Cardiac fibroblast (primary cell): ENCODE measurements around the gene PTGES2.

Experiments used
- DNase-seq, 2 donors: peaks; one replicate each; pipeline versions ENCODE4 v3.0.0 to v3.0.0-alpha.2; 2010; ENCODE audit warnings: low read depth in 2 of 2
- H3K4me3 ChIP-seq, 2 donors: replicated peaks in 1 of 2; 1 replicate in 1 of 2; 2 replicates in 1 of 2; pipeline ENCODE4 v1.5.1; 2011; ENCODE audit warnings: low read depth in 2 of 2, low read length in 2 of 2, mild to moderate bottlenecking in 2 of 2, moderate library complexity in 1 of 2
- CTCF ChIP-seq: IDR thresholded peaks from one replicate; pipeline ENCODE4 v1.5.1; 2011; ENCODE audit warnings: low read depth, mild to moderate bottlenecking, low read length, inconsistent platforms

Gene PTGES2

GRCh38 chr9:128161215-128161902, 33.8 kb upstream of the PTGES2 start:
- peak overlapping the region in 1 of 2 donors; percentile 81 for H3K4me3 ChIP-seq
- TF ChIP-seq CTCF: no peak
- DNase-seq: peak in 1 of 2 donors; percentile 6

DNA sequence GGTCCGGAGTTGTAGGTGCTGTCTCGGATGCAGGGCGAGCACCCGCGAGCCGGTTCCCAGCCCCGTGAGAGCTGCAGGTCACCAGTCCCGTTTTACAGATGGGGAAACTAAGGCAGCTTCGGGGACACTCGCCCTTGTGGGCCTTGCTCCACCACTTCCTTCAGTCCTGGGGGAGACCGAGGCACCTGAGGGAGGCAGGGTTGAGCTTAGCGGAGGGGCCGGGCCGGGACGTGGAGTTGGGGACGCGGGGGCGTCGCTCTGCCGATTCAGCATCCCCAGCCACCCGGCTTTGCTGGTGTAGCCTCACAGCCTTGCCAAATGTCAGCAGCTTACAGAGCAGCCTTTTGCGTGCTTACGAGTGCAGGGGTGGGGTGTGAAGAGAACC, 33.1 kb upstream of the PTGES2 start:
- TF ChIP-seq CTCF: no peak
- peak in 1 of 2 donors; percentile 24 for DNase-seq

GRCh38 chr9:128159784-128160602, 32.5 kb upstream of the PTGES2 start, which contains the start of gene BBLN:
Gene BBLN, plus strand, starts transcription at chr9:128160265. Its CDS starts 143 bp downstream, at chr9:128160408.
- TF ChIP-seq CTCF: no peak
- peak; percentile 90 to 96 for DNase-seq
- H3K4me3 ChIP-seq: peak within 1 kb of the TSS; percentile 81 to 82

More for the DNA sequence above, 33.1 kb upstream of the PTGES2 start:
- peak overlapping the region; percentile 81 to 82 for H3K4me3 ChIP-seq

DNA sequence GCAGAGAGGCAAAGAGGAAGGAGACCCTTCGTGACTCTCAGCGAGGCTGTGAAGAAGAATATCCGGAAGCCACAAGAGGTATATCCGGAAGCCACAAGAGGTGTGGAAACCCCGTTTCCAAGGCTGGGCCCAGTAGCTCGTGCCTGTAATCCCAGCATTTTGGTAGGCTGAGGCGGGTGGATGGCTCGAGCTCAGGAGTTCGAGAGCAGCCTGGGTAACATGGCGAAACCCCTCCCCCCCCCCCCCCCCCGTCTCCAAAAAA, 31.9 kb upstream of the PTGES2 start:
- no peak for DNase-seq
- TF ChIP-seq CTCF: no peak
- H3K4me3 ChIP-seq: peak overlapping the region; percentile 47 to 53

GRCh38 chr9:128155736-128156500, 28.4 kb upstream of the PTGES2 start:
- no peak overlapping the region for H3K4me3 ChIP-seq
- TF ChIP-seq CTCF: no peak
- no peak for DNase-seq

DNA sequence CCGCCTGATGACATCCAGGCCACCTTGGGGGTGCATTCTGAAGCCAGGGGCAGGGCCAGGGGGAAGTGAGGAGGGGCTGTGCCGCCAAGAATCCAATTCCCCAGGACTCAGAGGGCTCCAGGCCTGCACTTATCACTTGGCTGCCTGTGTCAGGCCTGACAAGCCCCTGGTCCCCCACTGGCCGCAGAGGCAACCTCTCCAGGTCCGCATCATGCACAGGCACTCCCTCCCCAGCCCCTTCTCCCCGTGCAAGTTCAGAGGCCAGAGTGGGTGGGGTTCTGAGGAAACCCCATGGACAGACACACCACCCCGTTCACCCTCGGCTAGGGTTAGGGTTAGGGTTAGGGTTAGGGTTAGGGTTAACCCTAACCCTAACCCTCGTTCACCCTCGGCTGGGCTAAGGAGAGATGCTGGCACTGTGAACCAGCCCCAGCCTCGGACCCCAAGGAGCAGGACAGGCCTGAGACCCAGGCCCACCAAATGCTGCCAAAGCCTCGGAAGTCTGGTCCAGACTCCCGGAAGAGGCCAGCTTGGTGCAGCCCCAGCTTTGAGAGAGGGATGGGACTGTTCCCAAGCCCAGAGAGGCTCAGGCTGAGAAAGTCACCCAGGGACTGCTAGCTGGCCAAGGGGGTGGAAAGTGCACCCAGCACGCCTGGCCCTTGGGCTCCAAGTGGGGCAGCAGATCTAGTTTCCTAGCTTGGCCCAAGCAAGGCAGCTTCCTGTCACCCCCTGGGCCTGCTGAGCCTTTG, 26.6 kb upstream of the PTGES2 start:
- no peak for DNase-seq
- no peak for TF ChIP-seq CTCF
- no peak overlapping the region for H3K4me3 ChIP-seq
